GM12891 (cell line): ENCODE data around the gene USH1C.

Source experiments
- POLR2A ChIP-seq: IDR thresholded peaks from 2 replicates; pipeline ENCODE4 v1.6.1; 2011; ENCODE audit warnings: low read depth, low read length, control low read depth
- POLR2AphosphoS5 ChIP-seq: IDR thresholded peaks from 2 replicates; pipeline ENCODE4 v1.6.1; 2011; ENCODE audit warnings: low read depth, low read length, control low read depth
- POU2F2 ChIP-seq: IDR thresholded peaks from 2 replicates; pipeline ENCODE4 v1.6.1; 2011; ENCODE audit warnings: low read depth, mild to moderate bottlenecking, control low read depth, low read length, moderate library complexity
- SPI1 ChIP-seq: IDR thresholded peaks from 2 replicates; pipeline ENCODE4 v1.6.1; 2011; ENCODE audit warnings: low read depth, low read length, control low read depth
- TAF1 ChIP-seq: IDR thresholded peaks from 2 replicates; pipeline ENCODE4 v1.6.1; 2011; ENCODE audit warnings: low read depth, low read length, control low read depth

- no peak for TF ChIP-seq TAF1
- no peak for TF ChIP-seq POU2F2
- no peak for TF ChIP-seq POLR2A
- TF ChIP-seq POLR2AphosphoS5: no peak
- TF ChIP-seq SPI1: no peak
These were observed 35.9 kb downstream of the USH1C start for GRCh38 chr11:17508306-17508705.
